Transverse colon (tissue), 3 donors: Measurements from ENCODE around the gene WDR72.

Experiments used
- CTCF ChIP-seq, 5 experiments: fragments of 200-600 bp in 3 of 5; fragments of 450-650 bp in 2 of 5; sonication (generic) in 3 of 5; IDR thresholded peaks; 1 replicate in 2 of 5; 2 replicates in 3 of 5; pipeline ENCODE4 v1.5.1; 2016 to 2017; ENCODE audit warnings: antibody characterized with exemption in 5 of 5, inconsistent platforms in 3 of 5, mild to moderate bottlenecking in 2 of 5, moderate library complexity in 1 of 5
- EP300 ChIP-seq: sonication (generic); formaldehyde crosslinking; IDR thresholded peaks from one replicate; pipeline ENCODE4 v1.6.1; 2017; ENCODE audit warnings: antibody characterized with exemption, low read depth
- POLR2A ChIP-seq: fragments of 450-650 bp; IDR thresholded peaks from one replicate; pipeline ENCODE4 v1.6.1; 2016; ENCODE audit warnings: antibody characterized with exemption, mild to moderate bottlenecking, moderate library complexity

- TF ChIP-seq CTCF (IDR thresholded peaks at IDR 0.05) (peak in 2 of 5 experiments; percentile 13 to 26), POLR2A (no peak), EP300 (no peak)
Measured at GRCh38 chr15:53716909-53717876, 42.3 kb downstream of the WDR72 start.
